GM12865 (cell line): ENCODE results near the gene KCNE5.
"Not testable (repeated sequence)": the region's sequence is repeated elsewhere in the genome, so short reads cannot be mapped to it uniquely, and the experiment has no call there.

ENCODE experiments used
- DNase-seq: peaks from one replicate; pipeline ENCODE4 v3.0.0; 2010; ENCODE audit warnings: low read depth
- H3K4me3 ChIP-seq: 2 replicates; pipeline ENCODE4 v1.5.1; 2011; ENCODE audit warnings: mild to moderate bottlenecking, low read depth, low read length, control low read depth
- CTCF ChIP-seq: IDR thresholded peaks from 2 replicates; pipeline ENCODE4 v1.5.1; 2011; ENCODE audit warnings: low read length, control low read depth, low read depth, inconsistent platforms; ENCODE audit not compliant: insufficient read depth; ENCODE audit errors: missing control alignments

The KCNE5 gene, protein sequence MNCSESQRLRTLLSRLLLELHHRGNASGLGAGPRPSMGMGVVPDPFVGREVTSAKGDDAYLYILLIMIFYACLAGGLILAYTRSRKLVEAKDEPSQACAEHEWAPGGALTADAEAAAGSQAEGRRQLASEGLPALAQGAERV

DNA sequence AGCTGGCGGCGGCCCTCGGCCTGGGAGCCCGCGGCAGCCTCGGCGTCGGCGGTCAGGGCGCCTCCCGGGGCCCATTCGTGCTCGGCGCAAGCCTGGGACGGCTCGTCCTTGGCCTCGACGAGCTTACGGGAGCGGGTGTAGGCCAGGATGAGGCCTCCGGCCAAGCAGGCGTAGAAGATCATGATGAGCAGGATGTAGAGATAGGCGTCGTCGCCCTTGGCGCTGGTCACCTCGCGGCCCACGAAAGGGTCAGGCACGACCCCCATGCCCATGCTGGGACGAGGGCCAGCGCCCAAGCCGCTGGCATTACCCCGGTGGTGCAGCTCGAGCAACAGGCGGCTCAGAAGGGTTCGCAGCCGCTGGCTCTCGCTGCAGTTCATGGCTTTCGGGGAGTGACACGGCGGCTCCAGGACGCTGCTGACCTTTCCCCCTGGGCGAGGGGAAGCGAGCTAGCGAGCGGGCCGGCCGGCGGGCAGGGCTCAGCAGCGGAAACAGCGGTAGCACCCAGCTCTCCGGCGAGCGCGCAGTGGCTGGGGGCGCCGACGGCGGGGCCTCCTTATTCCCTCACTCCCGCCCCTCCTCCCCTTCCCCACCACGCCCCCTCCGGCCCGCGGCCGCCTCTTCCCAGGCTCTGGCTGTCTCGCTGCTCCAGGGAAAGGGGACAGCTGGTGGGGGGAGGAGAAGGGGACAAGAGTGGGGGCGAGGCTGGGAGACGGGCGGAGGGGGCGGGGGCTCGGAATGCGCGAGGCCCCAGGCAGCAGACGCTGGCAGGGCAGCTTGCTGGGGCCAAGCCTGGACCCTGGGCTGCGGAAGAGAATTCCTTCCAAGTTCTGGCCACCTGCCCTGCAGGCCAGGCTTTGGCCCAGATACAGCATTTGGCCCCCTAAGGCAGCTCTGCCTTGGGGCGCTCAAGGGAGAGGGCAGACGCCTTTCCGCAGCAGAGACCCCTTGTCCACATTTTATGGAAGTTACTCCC, at the start of gene KCNE5:
Gene KCNE5, minus strand, starts transcription at position 532 of the 976 bp plus-strand sequence. Its CDS starts 152 bp downstream, at position 380.
- DNase-seq = no peak
- H3K4me3 ChIP-seq = no peak within 1 kb of the TSS
- TF ChIP-seq CTCF = no peak

- H3K4me3 ChIP-seq = no peak overlapping the region
- no peak for TF ChIP-seq CTCF
- DNase-seq = no peak
These were observed 47.3 kb upstream of the KCNE5 start for GRCh38 chrX:109672239-109672638.

GRCh38 chrX:109671170-109671569, 46.2 kb upstream of the KCNE5 start:
- DNase-seq, H3K4me3 ChIP-seq: not testable (repeated sequence)

DNA sequence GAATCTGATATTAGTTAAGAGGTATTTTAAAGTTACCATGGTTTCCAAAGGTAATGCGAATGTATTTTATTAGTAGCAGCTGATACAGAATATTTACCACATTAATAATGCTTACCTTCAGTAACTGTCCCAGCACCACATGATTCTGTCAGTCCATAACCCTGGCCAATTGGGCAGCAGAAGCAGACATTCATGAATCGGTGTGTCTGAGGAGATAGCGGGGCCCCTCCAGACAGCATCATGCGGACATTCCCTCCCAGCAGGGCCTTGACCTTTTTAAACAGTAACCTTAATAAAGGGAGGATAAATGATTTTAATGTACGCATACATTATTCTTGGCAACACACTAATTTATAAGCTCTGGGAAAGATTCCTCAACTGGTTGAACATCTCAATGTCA, 43.0 kb upstream of the KCNE5 start:
- no peak for TF ChIP-seq CTCF
- H3K4me3 ChIP-seq = no peak overlapping the region
- DNase-seq = no peak

GRCh38 chrX:109660435-109661143, 35.6 kb upstream of the KCNE5 start:
- TF ChIP-seq CTCF = no peak
- no peak overlapping the region for H3K4me3 ChIP-seq
- no peak for DNase-seq

DNA sequence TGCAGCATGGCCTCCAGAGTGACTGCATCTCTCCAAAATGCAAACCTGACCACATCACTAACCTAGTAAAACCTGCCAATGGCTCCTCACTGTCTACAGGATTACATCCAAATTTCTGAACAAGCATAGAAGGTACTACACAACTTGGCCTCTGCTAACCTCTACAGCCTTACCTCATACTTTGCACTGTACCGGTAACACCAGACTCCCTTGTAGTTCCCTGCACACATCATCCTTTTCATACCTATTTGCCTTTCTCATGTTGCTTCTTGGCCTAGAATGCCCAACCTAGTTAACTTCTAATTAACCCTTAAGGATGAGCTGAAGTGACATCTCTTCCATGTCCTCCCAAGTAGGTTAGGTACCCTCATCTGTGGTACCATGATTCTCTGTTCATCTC, 33.4 kb upstream of the KCNE5 start:
- no peak for TF ChIP-seq CTCF
- H3K4me3 ChIP-seq = no peak overlapping the region
- DNase-seq = no peak

DNA sequence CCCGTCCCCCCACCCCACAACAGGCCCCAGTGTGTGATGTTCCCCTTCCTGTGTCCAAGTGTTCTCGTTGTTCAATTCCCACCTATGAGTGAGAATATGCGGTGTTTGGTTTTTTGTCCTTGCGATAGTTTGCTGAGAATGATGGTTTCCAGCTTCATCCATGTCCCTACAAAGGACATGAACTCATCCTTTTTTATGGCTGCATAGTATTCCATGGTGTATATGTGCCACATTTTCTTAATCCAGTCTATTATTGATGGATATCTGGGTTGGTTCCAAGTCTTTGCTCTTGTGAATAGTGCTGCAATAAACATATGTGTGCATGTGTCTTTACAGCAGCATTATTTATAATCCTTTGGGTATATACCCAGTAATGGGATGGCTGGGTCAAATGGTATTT, 32.4 kb upstream of the KCNE5 start:
- not testable (repeated sequence) for H3K4me3 ChIP-seq

More for the DNA sequence above, 32.4 kb upstream of the KCNE5 start:
- not testable (repeated sequence) for DNase-seq
